SH-SY5Y (cell line): ENCODE data around the gene RPL27A.

ENCODE experiments used
- GATA2 ChIP-seq: IDR thresholded peaks from 2 replicates; pipeline ENCODE4 v1.6.1; 2011; ENCODE audit warnings: mild to moderate bottlenecking, low read depth, low read length
- GATA3 ChIP-seq: IDR thresholded peaks from 2 replicates; pipeline ENCODE4 v1.6.1; 2011; ENCODE audit warnings: low read depth, mild to moderate bottlenecking, low read length, moderate library complexity

Gene RPL27A

DNA sequence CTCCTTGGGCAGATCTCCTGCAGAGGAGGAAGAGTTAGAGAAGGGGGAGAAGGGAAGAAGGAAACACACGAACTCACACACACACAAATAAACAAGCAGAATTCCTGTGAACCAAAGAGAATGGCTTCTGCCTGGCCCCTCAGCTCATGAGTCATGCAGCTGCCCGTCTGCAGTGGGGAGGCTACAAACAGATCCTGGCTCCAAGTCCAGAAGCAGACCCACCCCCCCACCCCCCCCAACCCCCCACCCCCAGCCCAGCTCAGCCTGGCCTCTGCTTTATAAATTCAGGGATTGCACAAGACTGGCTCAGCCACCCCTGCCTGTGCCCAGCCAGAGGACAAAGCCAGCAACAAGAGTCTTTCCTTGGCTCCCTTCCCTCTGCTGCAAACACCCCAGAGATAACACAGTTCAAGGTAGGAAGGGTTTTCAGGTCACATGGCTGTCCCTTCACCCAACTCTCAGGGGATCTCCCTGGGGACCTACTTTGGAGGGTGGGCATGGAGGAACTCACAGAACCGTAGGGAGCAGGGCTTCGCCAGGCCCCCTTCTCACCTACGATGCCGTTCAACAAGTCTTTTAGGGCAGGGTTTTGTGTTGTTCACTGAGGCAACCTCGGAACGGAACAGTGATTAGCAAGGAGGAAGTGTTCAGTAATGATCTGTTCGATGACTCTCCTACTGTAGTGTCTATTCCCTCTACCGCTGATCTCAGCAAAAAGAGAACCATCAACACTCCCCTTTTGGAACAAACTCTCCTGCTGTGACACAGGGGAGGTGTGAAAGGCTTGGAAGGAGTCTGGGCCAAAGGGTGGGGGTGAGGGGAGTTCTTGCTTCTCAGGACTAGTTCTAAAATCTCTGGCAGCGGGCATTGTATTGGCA lies 35.5 kb downstream of the RPL27A start:
- TF ChIP-seq GATA2 (no peak), GATA3 (no peak)

DNA sequence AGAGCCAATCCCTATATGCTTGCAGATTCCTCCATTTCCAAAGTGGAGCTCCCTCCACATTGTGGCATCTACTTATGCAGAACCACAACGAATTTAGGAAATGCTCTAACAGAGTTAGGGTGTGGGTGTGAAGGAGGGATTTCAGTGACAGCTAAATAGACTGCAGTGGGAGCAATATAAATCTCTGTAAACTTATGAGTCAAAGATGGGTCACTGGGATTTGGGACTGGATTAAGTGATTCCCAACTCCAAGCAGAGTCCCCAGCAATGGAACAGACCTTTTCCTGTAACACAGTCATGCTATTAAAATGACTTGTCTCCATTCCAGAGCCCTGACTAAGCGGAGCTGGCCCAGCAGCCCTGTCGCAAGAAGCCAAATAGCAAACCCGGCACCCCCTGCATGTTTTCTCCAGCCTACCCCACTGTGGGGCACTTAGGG lies 36.6 kb downstream of the RPL27A start:
- TF ChIP-seq GATA2 (no peak), GATA3 (no peak)

DNA sequence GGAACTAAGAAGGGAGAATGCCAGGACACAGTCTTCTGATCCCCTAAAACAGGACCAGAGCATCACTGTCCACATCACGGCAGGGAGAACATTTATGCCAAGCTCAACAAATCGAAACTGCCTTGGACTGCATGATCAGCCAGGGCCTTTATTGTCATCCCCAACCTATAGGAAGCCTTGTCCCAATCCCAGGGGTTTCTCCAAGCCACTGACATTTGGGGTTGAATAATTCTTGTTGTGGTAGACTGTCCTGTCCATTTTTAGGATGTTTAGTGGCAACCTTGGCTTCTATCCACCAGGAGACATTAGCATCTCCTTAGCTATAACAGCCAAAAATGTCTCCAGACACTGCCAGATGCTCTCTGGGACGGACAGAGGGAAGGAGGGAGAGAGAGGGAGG lies 37.1 kb downstream of the RPL27A start:
- no peak for TF ChIP-seq GATA2
- no peak for TF ChIP-seq GATA3

DNA sequence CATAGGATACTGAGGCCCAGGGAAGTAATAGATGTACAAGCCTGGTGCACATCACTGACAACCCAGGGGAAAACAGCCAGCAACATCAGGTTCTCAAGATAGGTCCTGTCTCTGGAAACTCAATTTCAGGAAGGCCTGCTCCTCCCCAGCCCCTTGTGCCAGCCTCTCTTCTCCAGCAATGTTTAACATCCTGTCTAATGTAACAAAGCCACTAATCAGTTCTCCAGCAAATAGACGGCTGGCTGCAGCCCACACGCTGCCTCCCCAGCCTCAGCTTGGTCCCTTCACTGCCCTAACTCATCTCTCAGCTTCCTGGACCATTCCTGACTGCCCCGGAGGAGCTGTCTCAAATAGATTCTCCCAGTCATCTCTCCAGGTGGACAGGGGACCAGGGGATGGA lies 37.8 kb downstream of the RPL27A start:
- TF ChIP-seq GATA2 (no peak), GATA3 (no peak)

DNA sequence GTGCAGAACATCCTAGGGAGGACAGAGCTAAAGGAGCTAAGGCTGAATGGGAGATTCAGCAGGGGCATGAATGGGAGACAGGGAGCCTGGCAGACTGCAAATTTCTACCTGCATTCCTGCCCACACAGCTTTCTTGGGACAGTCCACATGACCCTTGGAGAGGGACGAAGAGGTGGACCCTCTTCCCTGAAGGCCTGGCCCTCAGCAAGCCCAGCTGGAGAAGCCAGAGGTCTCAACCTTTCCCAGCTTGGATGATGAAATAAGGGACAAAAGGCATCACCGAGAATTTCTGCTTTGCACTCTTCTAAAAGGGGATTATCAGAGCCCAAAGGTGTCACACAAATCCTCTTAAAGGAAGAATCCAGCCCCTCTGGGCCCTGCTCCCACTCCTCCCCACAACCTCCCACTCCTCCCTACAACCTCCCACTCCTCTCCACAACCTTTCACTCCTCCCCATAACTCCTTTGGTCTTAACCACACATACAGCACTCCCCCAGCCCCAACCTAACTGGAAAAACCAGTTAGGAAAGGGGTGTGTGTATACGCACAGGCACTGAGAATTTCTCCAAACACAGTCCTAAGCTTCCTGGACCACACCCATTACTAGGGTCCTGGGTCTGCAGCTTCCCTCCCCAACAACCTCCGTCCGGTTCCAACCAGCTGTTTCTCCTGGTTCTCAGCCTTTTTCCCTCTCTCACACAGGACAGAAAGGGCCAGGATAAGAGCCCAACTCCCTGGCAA lies 38.4 kb downstream of the RPL27A start:
- TF ChIP-seq GATA3 (no peak), GATA2 (no peak)

DNA sequence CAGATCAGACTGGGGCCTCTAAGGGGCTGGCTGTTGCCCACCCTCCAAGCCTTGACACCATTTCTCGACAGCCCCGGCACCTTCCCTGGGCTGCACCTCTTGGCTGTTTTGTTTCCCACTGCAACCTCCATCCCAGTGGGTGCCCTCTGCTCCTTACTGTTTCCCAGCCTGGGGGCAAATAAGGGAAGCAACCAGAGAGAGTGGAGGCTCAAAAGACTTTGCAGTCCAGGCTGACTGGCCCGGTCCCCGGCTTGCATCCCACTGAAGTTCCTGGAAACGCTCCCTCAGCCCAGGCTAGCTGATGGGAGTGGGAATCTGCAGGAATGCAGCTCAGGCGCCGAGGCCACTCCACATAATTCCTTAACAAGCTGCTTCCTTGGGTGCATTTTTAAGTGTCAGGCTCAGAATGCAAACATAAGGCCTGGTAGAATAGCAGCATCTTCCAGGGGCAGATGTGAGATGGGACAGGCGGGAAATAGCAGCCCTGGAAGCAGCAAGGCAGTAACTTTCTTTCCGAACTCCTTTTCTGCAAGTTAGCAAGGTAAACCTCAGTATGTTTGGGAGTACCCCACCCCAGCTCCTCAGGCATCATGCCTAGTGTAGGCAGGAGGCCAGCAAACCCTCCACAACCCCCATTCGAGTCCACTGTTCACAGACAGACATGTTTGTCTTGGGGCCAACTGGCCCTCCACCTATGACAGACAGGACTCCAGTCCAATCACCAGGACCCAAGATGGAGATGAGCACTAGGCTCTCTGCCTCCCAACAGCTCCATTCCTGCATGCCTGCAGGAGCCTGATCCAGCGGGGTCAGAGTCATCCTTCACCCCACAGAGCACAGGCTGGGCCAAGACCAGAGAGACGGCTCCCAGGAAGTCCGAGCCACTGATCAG lies 39.3 kb downstream of the RPL27A start:
- no peak for TF ChIP-seq GATA3

DNA sequence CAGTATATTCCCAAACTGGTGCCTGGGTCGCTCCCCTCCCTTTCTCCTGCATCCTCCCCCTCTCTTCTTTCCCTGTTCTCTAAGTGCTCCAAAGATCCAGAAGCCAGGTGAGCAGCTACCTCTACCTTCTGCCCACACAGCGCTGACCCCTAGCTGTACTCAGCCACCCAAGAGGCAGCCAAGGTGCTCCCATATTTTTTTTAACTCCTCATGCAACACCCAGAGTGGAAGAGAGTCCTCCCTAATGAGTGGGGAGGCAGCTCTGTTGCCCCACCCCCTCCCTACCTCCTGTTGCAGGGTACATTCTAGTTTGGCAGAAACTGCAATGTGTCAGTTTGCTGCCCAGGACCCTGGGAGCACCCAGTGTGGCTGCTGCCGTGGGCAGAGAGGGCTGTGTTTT lies 40.2 kb downstream of the RPL27A start:
- TF ChIP-seq GATA3 = no peak
- no peak for TF ChIP-seq GATA2

DNA sequence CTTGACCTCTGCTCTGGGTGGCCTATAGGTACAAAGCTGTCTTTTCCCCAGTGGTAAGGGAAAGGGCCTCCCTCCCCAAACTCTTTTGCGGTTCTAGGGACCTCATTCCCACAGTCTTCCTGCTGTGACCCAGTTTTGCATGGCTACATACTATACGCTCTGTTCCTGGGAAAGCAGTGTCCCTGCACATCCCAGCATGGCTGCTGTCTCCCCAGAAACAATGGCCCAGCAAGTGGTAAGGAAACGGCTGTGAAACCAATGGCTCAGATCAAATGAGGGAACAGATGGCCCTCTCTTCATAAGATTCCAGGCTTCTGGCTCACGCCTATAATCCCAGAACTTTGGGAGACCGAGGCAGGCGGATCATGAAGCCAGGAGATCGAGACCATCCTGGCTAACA lies 41.1 kb downstream of the RPL27A start:
- TF ChIP-seq GATA2 (no peak), GATA3 (no peak)

DNA sequence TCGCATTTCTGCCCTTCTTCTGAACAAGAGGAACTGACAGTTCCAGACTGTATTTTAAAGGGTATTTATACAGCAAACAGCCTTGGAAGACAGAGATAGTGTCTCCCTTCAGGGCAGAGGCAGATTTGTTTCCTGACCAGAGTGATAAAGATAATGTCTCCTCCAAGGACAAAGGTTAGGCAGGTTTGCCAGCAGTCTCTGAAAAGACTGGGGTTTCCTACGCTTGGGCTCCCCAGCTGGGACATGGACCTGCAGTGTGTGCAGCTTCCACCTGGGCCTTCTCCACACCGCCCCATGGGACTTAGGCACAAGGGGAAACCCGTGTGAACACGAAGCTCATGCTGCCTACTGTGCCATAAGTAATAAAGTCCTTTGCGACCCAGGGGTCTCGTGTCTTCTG lies 42.1 kb downstream of the RPL27A start:
- no peak for TF ChIP-seq GATA3
- TF ChIP-seq GATA2 = no peak

DNA sequence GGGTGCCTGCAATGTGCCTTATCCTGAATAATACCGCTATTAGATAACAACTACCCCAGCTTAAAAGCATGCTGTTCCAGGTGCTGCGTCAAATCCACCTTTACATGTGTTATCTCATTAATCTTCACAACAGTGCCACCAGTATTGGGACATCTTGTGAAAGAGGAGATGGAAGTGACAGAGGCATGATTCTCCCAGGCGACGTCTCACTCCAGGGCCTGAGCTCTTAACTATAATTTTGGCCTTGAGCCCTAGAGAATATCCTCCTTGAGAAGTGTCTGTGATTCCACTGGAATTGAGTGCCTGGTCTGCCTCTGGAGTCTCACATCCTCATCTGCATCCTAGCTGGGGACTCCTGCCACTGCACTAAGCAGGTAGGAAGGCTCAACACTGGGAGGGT lies 43.8 kb downstream of the RPL27A start:
- TF ChIP-seq GATA3 = no peak
- no peak for TF ChIP-seq GATA2

DNA sequence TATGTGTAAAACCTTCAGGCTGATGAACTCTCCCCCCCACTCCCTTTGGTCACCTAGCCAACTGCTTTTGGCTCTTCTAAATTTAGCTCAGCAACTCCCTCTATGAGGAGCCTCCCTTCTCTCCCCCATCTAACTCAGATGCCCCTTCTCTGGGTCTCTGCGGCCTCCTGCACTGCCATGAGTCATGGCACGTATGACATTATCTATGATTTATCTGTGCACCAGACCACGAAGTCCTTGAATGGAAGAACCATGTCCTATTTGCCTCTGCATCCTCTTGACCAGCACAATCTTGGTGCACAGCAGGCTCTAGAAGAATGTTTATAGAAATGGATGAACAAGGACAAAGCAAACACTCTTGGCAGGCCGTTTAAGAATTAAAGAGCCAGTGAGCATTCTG lies 46.0 kb downstream of the RPL27A start:
- TF ChIP-seq GATA2 = no peak
- no peak for TF ChIP-seq GATA3

DNA sequence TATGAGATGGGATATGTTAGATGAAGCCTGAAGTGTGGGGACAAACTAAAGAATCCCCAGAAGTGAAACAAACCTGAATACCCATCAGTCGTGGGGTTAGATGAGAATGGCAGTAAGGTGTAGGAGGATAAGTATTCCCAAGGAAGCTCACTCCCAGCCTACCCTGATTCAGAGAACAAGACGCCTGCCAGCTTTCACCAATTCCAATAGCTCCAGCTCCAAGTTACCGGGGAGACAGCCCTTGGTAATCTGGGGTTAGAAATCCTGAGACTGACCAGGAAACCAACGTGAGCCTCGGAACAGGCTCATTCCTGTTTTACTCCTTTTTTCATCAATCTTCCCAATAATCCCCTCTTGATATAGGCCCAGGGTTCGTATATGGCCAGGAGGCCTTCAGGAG lies 46.5 kb downstream of the RPL27A start:
- TF ChIP-seq GATA3 (no peak), GATA2 (no peak)

DNA sequence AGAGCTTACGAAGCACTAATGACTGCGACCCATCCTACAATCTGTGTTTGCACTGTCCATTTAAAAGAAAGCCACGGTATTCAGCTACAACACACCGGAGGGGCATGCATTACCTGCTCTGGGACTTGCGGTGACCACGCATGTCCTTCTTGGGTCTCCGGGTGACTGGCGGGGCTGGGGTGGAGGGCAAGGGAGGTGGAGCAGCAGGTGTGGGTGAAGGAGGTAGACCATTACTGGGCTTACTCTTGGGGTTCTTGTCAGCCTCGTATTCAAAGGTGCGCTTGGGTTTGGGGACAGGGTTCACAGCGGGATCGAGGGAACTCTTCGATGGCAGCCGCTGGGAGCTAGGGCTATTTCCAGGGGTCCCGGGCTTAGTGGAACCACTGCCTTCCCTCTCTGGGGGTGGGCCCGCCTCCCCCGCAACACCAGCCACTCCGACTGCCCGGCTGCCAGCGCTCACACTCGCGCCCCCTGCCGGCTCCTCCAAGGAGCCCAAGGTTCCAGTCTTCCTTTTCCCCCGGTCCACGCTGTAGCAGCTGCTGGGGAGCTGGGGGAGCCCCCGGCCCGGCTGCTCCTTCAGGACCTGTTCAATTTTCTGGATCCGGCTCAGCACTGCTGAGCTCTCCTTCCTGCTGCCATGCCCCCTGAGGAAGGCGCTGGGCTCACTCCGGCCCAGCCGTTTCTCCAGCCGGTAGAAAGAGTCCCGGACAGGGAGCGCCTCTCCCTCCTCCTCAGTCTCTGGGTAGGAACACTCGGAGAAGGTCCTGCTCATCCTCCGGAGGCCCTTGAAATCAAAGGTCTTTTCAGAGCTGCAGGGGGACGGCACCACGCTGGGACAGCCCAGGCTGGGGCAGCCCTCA lies 47.5 kb downstream of the RPL27A start:
- TF ChIP-seq GATA3 = no peak
- no peak for TF ChIP-seq GATA2
